Stimulated activated CD4-positive, alpha-beta T cell treated with anti-CD3 and anti-CD28 coated beads, Interleukin-1b, Interleukin-23, amount 100 ng/mL, for 1 hour (primary cell): ENCODE results near the gene S100A4.

Experiments used
- DNase-seq, 2 donors: peaks; one replicate each; pipeline ENCODE4 v3.0.0-alpha.2; 2020; ENCODE audit warnings: low read depth in 2 of 2

The S100A4 gene

GRCh38 chr1:153547560-153548551 lies 2.2 kb upstream of the S100A4 start:
- no peak for DNase-seq

- DNase-seq, result no peak
These were observed 1.4 kb upstream of the S100A4 start for GRCh38 chr1:153546796-153547559.

- DNase-seq, result no peak
These were observed 765 bp upstream of the S100A4 start for GRCh38 chr1:153546371-153546770.

DNA sequence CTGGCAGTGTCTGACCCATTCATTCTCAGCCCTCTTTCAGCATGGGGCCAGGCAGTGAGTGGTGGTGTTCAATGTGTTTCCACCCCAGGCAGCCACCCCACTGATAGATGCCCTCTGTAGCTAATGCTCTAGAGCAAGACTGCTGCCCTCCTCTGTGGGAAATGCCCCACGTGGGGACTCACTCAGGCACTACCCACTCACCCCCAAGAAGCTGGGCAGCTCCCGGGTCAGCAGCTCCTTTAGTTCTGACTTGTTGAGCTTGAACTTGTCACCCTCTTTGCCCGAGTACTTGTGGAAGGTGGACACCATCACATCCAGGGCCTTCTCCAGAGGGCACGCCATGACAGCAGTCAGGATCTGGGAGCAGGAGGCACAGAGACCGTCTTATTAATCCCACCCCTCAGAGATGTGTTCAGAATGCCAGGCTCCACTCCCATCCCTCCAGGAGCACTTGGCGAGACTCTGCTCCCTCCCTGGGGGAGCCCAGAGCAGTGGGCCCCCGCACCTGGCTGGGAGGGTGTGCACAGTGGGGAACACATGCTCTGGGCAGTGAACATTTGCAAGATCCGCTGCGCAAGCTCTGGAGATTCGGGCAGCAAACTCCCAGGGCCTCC lies 1.0 kb downstream of the S100A4 start:
- DNase-seq, result no peak

DNA sequence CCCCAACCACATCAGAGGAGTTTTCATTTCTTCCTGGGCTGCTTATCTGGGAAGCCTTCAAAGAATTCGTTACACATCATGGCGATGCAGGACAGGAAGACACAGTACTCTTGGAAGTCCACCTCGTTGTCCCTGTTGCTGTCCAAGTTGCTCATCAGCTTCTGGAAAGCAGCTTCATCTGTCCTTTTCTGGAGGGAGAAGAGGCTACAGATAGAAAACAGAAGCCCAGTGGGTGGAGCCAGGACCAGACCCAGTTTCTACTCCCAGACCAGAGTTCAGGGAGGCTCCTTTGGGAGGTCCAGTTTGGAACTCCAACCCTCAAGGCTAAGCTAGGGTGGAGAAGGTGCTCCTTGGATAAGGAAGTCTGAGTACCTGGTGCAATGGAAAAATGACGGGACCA lies 1.9 kb downstream of the S100A4 start:
- DNase-seq, result no peak

- DNase-seq, result no peak
These were observed 2.5 kb downstream of the S100A4 start for GRCh38 chr1:153542956-153543711.

GRCh38 chr1:153541641-153542590 lies 3.7 kb downstream of the S100A4 start:
- DNase-seq, result no peak

- no peak for DNase-seq
These were observed 4.9 kb downstream of the S100A4 start, which contains the start of gene S100A5 for GRCh38 chr1:153540394-153541361. TSS of gene S100A5 (minus strand) at chr1:153540934. CDS start at chr1:153540191, 743 bp downstream.

DNA sequence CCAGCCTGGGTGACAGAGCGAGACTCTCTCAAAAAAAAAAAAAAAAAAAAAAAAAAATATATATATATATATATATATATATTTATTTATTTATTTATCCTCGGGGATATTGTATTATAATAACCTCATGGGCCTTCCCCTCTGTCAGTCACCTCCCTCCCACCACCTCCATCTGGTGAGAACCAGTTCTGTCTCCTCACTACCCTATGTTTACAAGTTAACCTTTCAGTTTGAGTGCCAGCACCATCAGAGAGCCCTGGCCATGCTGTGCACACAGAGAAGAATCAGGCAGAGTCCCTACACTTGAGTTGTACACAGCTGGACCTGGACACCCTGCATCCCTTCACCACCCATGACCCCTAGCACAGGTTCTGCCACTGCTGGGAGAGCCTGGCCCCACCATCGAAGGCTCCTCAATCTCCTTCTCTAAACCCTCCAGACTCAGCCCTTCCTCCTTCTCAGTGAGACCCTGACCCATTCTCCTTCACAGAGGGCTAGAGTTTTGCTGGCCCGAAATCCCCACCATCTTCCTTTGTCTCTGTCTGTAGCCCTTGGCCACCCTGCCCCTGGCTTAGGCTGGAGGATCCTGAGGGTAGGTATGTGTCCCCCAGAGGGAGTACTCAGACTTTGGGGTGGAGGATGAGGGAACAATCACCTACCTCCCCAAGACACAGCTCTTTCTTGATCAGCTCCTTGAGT lies 6.1 kb downstream of the S100A4 start:
- no peak for DNase-seq

- no peak for DNase-seq
These were observed 7.2 kb downstream of the S100A4 start for GRCh38 chr1:153538315-153538821.

DNA sequence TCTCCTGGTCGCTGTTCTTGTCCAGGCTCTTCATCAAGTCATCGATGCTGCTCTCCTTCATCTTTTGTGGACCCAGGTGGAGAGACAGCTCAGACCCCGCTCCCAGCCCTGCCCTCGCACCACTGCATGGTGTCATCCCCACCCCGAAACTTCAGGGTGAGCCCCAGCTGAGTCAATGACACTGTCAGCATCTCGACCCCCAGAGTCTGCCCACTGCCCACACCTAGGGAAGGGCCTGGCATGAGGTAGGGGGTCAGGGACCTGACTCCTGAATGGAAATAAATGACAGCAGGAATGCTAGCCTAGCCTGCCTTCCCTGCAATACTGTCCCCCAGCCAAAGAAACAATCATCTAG lies 8.3 kb downstream of the S100A4 start:
- DNase-seq, result no peak

GRCh38 chr1:153536671-153537375 lies 8.8 kb downstream of the S100A4 start:
- no peak for DNase-seq

- peak; percentile 47 to 63 for DNase-seq
These were observed 9.5 kb downstream of the S100A4 start for GRCh38 chr1:153536012-153536670.

- DNase-seq, result no peak
These were observed 10.2 kb downstream of the S100A4 start, which contains the start of gene S100A6 for GRCh38 chr1:153535242-153536011. TSS of gene S100A6 (minus strand) at chr1:153535991. CDS start at chr1:153535339, 652 bp downstream.

- DNase-seq, result no peak
These were observed 10.7 kb downstream of the S100A4 start for GRCh38 chr1:153534925-153535241.

- DNase-seq, result no peak
These were observed 11.2 kb downstream of the S100A4 start for GRCh38 chr1:153534226-153534924.
